Nephron (organoid): Measurements from ENCODE around the gene PTPRM.

ENCODE experiments used
- H3K27ac Mint-ChIP-seq, 3 experiments: 2 replicates each; pipeline ENCODE4 v1.8.0; 2020; ENCODE audit warnings: mixed read lengths in 3 of 3, mild to moderate bottlenecking in 2 of 3, moderate library complexity in 1 of 3
- H3K27me3 Mint-ChIP-seq: 2 replicates; pipeline ENCODE4 v1.8.0; 2021; ENCODE audit warnings: low read depth, mild to moderate bottlenecking, moderate library complexity, mixed read lengths
- H3K36me3 Mint-ChIP-seq: 2 replicates; pipeline ENCODE4 v1.8.0; 2020; ENCODE audit warnings: low read depth, mixed read lengths
- H3K4me1 Mint-ChIP-seq: 2 replicates; pipeline ENCODE4 v1.8.0; 2020; ENCODE audit warnings: mixed read lengths
- H3K4me3 Mint-ChIP-seq, 3 experiments: 2 replicates each; pipeline ENCODE4 v1.8.0; 2020; ENCODE audit warnings: mild to moderate bottlenecking in 3 of 3, mixed read lengths in 3 of 3, moderate library complexity in 2 of 3
- H3K9me3 Mint-ChIP-seq: 2 replicates; pipeline ENCODE4 v1.8.0; 2020; ENCODE audit warnings: mixed read lengths
- CTCF ChIP-seq, 3 experiments: fragments of 200-600 bp; sonication (generic); IDR thresholded peaks; one replicate each; pipeline ENCODE4 v1.5.0; 2021; ENCODE audit warnings: antibody characterized with exemption in 3 of 3; ENCODE audit not compliant: unreplicated experiment in 3 of 3

The PTPRM gene

DNA sequence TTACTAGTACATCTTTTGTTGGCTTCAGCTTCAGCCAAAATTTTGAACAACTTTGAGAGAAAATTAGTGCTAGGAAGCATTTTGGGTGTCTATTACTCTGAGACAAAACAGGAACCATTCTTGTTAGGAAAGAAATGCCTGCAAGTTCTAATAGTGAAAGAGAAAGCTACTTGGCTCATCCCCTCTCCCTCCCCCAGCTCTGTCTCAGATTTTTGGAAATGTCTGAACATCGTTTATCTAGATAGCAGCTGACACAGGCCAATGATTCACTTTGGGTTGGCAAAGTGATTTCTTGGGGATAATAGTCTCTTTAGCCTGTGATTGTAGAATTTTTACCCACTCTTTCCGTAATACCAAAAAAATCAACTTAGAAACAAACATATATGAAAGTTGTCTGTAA, 42.3 kb upstream of the PTPRM start:
- no peaks in the 10 kb centered on the region for H3K9me3 Mint-ChIP-seq
- H3K27me3 Mint-ChIP-seq = no peaks in the 10 kb centered on the region

GRCh38 chr18:7532942-7533341, 34.2 kb upstream of the PTPRM start:
- H3K4me1 Mint-ChIP-seq = no peaks in the 10 kb centered on the region
- H3K27ac Mint-ChIP-seq = no peak overlapping the region
- H3K36me3 Mint-ChIP-seq = no peaks in the 10 kb centered on the region
- H3K27me3 Mint-ChIP-seq = peaks cover 2% of the 10 kb centered on the region
- no peak for TF ChIP-seq CTCF (IDR thresholded peaks at IDR 0.05; ENCODE audit: unreplicated experiment in 3 of 3)
- H3K4me3 Mint-ChIP-seq = no peak overlapping the region
- peaks cover 10% of the 10 kb centered on the region for H3K9me3 Mint-ChIP-seq

More for the DNA sequence above, 42.3 kb upstream of the PTPRM start:
- Mint-ChIP-seq H3K36me3 (no peaks in the 10 kb centered on the region), H3K4me3 (no peak overlapping the region), H3K4me1 (no peaks in the 10 kb centered on the region), H3K27ac (no peak overlapping the region)
- TF ChIP-seq CTCF (IDR thresholded peaks at IDR 0.05; ENCODE audit: unreplicated experiment in 3 of 3) = no peak

- peaks cover 3% of the 10 kb centered on the region for H3K27me3 Mint-ChIP-seq
- H3K27ac Mint-ChIP-seq = no peak overlapping the region
- no peak for TF ChIP-seq CTCF (IDR thresholded peaks at IDR 0.05; ENCODE audit: unreplicated experiment in 3 of 3)
- H3K4me3 Mint-ChIP-seq = no peak overlapping the region
- no peaks in the 10 kb centered on the region for H3K36me3 Mint-ChIP-seq
- H3K9me3 Mint-ChIP-seq = peaks cover 7% of the 10 kb centered on the region
- H3K4me1 Mint-ChIP-seq = no peaks in the 10 kb centered on the region
These were observed 31.5 kb upstream of the PTPRM start for GRCh38 chr18:7535436-7536205.

DNA sequence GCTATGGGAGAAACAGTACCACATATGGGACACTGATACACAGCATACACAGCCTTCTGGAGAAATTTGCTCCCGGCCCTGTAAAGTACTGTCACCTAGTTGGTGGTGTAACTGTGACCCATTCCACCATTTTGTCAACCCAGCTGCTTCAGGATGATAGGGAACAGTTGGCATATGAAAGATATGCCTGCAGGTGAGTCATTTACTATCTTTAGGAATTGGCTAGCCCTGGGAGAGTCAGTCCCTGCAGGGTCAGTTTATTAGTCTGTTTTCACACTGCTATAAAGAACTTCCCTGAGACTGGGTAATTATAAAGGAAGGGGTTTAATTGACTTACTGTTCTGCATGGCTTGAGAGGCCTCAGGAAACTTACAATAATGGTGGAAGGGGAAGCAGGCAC, 30.0 kb upstream of the PTPRM start:
- Mint-ChIP-seq H3K27me3 (peaks cover 3% of the 10 kb centered on the region), H3K9me3 (no peaks in the 10 kb centered on the region), H3K27ac (no peak overlapping the region), H3K36me3 (no peaks in the 10 kb centered on the region), H3K4me3 (no peak overlapping the region), H3K4me1 (no peaks in the 10 kb centered on the region)
- no peak for TF ChIP-seq CTCF (IDR thresholded peaks at IDR 0.05; ENCODE audit: unreplicated experiment in 3 of 3)

GRCh38 chr18:7541835-7542234, 25.3 kb upstream of the PTPRM start:
- no peak overlapping the region for H3K27ac Mint-ChIP-seq
- H3K36me3 Mint-ChIP-seq = no peaks in the 10 kb centered on the region
- no peak overlapping the region for H3K4me3 Mint-ChIP-seq
- no peaks in the 10 kb centered on the region for H3K9me3 Mint-ChIP-seq
- TF ChIP-seq CTCF (IDR thresholded peaks at IDR 0.05; ENCODE audit: unreplicated experiment in 3 of 3) = no peak
- no peaks in the 10 kb centered on the region for H3K4me1 Mint-ChIP-seq
- H3K27me3 Mint-ChIP-seq = peaks cover 3% of the 10 kb centered on the region

GRCh38 chr18:7544686-7545085, 22.4 kb upstream of the PTPRM start:
- no peaks in the 10 kb centered on the region for H3K36me3 Mint-ChIP-seq

More at GRCh38 chr18:7544686-7545085, 22.4 kb upstream of the PTPRM start:
- Mint-ChIP-seq H3K9me3 (no peaks in the 10 kb centered on the region), H3K27ac (no peak overlapping the region), H3K4me1 (no peaks in the 10 kb centered on the region), H3K27me3 (no peaks in the 10 kb centered on the region), H3K4me3 (no peak overlapping the region)
- no peak for TF ChIP-seq CTCF (IDR thresholded peaks at IDR 0.05; ENCODE audit: unreplicated experiment in 3 of 3)
